GM23338 (cell line): ENCODE results near the gene ACKR1. TPM values are rescaled to one million over a fixed set of nuclear protein-coding genes. Genes with fewer than 3 reads are reported as not detected.

Experiments
- ATAC-seq: fragments of 200-7000 bp; cut with Tn5 transposase; 3 replicates; pipeline ENCODE4 v1.9.1; 2020
- DNase-seq: peaks from one replicate; pipeline ENCODE4 v3.0.0-alpha.2; 2015; ENCODE audit warnings: low spot score
- H2AFZ ChIP-seq: fragments of 200-600 bp; sonication (generic); 2 replicates; pipeline ENCODE4 v1.8.0; 2016; ENCODE audit warnings: antibody characterized with exemption, mild to moderate bottlenecking, moderate library complexity
- H3F3A ChIP-seq: fragments of 200-600 bp; sonication (generic); replicated peaks from 2 replicates; pipeline ENCODE4 v1.8.0; 2017; ENCODE audit warnings: antibody characterized with exemption, mixed run types, low read depth
- H3K27ac ChIP-seq: fragments of 200-600 bp; sonication (generic); 2 replicates; pipeline ENCODE4 v1.6.1; 2016; ENCODE audit warnings: low read depth
- H3K27me3 ChIP-seq: fragments of 200-600 bp; sonication (generic); 2 replicates; pipeline ENCODE4 v1.8.0; 2016; ENCODE audit warnings: mild to moderate bottlenecking, mixed run types, moderate library complexity; ENCODE audit not compliant: insufficient read depth
- H3K36me3 ChIP-seq: fragments of 200-600 bp; sonication (generic); 2 replicates; pipeline ENCODE4 v1.8.0; 2016; ENCODE audit warnings: mild to moderate bottlenecking; ENCODE audit not compliant: insufficient read depth
- H3K4me1 ChIP-seq: fragments of 200-600 bp; sonication (generic); 2 replicates; pipeline ENCODE4 v1.8.0; 2016; ENCODE audit warnings: mild to moderate bottlenecking, moderate library complexity; ENCODE audit not compliant: insufficient read depth
- H3K4me2 ChIP-seq: fragments of 200-600 bp; sonication (generic); 2 replicates; pipeline ENCODE4 v1.7.1; 2017; ENCODE audit warnings: mixed run types
- H3K4me3 ChIP-seq: fragments of 200-600 bp; sonication (generic); 2 replicates; pipeline ENCODE4 v1.6.1; 2016; ENCODE audit warnings: mixed run types
- H3K79me2 ChIP-seq: fragments of 200-600 bp; sonication (generic); replicated peaks from 2 replicates; pipeline ENCODE4 v1.8.0; 2017; ENCODE audit warnings: mild to moderate bottlenecking; ENCODE audit not compliant: insufficient read depth
- H3K9me2 ChIP-seq: fragments of 200-600 bp; sonication (generic); 2 replicates; pipeline ENCODE4 v1.8.0; 2017; ENCODE audit not compliant: insufficient read depth
- H4K20me1 ChIP-seq: fragments of 200-600 bp; sonication (generic); replicated peaks from 2 replicates; pipeline ENCODE4 v1.8.0; 2017; ENCODE audit warnings: mild to moderate bottlenecking; ENCODE audit not compliant: insufficient read depth
- H3K27ac Mint-ChIP-seq: 2 replicates; pipeline ENCODE4 v1.8.0; 2020; ENCODE audit warnings: inconsistent platforms, mild to moderate bottlenecking, moderate library complexity, mixed read lengths
- H3K27me3 Mint-ChIP-seq: 3 replicates; pipeline ENCODE4 v1.8.0; 2022; ENCODE audit warnings: low read depth, mild to moderate bottlenecking, moderate library complexity, mixed read lengths, inconsistent platforms; ENCODE audit not compliant: insufficient read depth, poor library complexity
- H3K36me3 Mint-ChIP-seq: 3 replicates; pipeline ENCODE4 v1.8.0; 2021; ENCODE audit warnings: low read depth, mild to moderate bottlenecking, inconsistent platforms, moderate library complexity, mixed read lengths
- H3K4me1 Mint-ChIP-seq: 3 replicates; pipeline ENCODE4 v1.8.0; 2020; ENCODE audit warnings: mild to moderate bottlenecking, inconsistent platforms, mixed read lengths
- H3K4me3 Mint-ChIP-seq: 3 replicates; pipeline ENCODE4 v1.8.0; 2021; ENCODE audit warnings: moderate library complexity, mild to moderate bottlenecking, inconsistent platforms, mixed read lengths
- H3K9me3 Mint-ChIP-seq: 3 replicates; pipeline ENCODE4 v1.8.0; 2020; ENCODE audit warnings: moderate library complexity, mild to moderate bottlenecking, inconsistent platforms, mixed read lengths
- CREB1 ChIP-seq: fragments of 250-450 bp; sonication (Bioruptor Pico); IDR thresholded peaks from 2 replicates; pipeline ENCODE4 v1.5.0; 2020; ENCODE audit warnings: low read depth, mild to moderate bottlenecking, moderate library complexity
- ETS1 ChIP-seq: IDR thresholded peaks from 2 replicates; pipeline ENCODE4 v1.6.1; 2016; ENCODE audit warnings: antibody characterized with exemption
- EZH2 ChIP-seq: fragments of 200-600 bp; sonication (generic); IDR thresholded peaks from one replicate; pipeline ENCODE4 v1.8.0; 2017; ENCODE audit warnings: antibody characterized with exemption, mild to moderate bottlenecking, low read depth; ENCODE audit not compliant: unreplicated experiment
- EZH2phosphoT487 ChIP-seq: fragments of 200-600 bp; sonication (generic); IDR thresholded peaks from one replicate; pipeline ENCODE4 v1.8.1; 2018; ENCODE audit warnings: antibody characterized with exemption; ENCODE audit not compliant: unreplicated experiment
- JUNB ChIP-seq: IDR thresholded peaks from one replicate; pipeline ENCODE4 v1.6.1; 2016; ENCODE audit warnings: antibody characterized with exemption; ENCODE audit not compliant: unreplicated experiment
- NANOG ChIP-seq: IDR thresholded peaks from 2 replicates; pipeline ENCODE4 v1.6.1; 2016; ENCODE audit warnings: antibody characterized with exemption, borderline replicate concordance
- POLR2AphosphoS5 ChIP-seq: IDR thresholded peaks from 2 replicates; pipeline ENCODE4 v1.6.1; 2016; ENCODE audit warnings: antibody characterized with exemption, low read depth
- REST ChIP-seq: IDR thresholded peaks from one replicate; pipeline ENCODE4 v1.6.1; 2018; ENCODE audit warnings: antibody characterized with exemption; ENCODE audit not compliant: unreplicated experiment
- STAT1 ChIP-seq: IDR thresholded peaks from one replicate; pipeline ENCODE4 v1.6.1; 2016; ENCODE audit warnings: antibody characterized with exemption; ENCODE audit not compliant: unreplicated experiment
- ZNF114 ChIP-seq: fragments of 250-450 bp; sonication (Bioruptor Pico); IDR thresholded peaks from 2 replicates; pipeline ENCODE4 v1.5.0; 2020; ENCODE audit warnings: mild to moderate bottlenecking, moderate library complexity
- ZNF331 ChIP-seq: fragments of 250-450 bp; sonication (Bioruptor Pico); IDR thresholded peaks from 2 replicates; pipeline ENCODE4 v1.5.0; 2020; ENCODE audit warnings: low read depth, mild to moderate bottlenecking, moderate library complexity
- polyA plus RNA-seq: library from polyadenylated mRNA; unstranded; fragments of >200 nt; fragmentation: Nextera tagmentation; extraction: Ambion mirVana; gene quantifications from 2 replicates; pipeline ENCODE4 v1.2.1, GENCODE V29; 2016
- total RNA-seq: library from RNA; depleted of rRNA; stranded (reverse); fragments of >200 nt; shearing (Covaris generic); gene quantifications from 2 replicates; pipeline ENCODE4 v1.2.3, GENCODE V29; 2014
- TF ChIP-seq, protein P1 (sequence below): fragments of 250-450 bp; sonication (Bioruptor Pico); IDR thresholded peaks from 2 replicates; pipeline ENCODE4 v1.5.0; 2020; ENCODE audit warnings: mild to moderate bottlenecking, moderate library complexity
- TF ChIP-seq, protein P2 (sequence below), 2 experiments: fragments of 200-600 bp in 1 of 2; sonication (generic) in 1 of 2; conservative IDR thresholded peaks; 2 replicates each; pipeline versions ENCODE4 v1.5.1 to v1.6.1; 2016 to 2017; ENCODE audit warnings: antibody characterized with exemption in 2 of 2, low read depth in 2 of 2, mild to moderate bottlenecking in 2 of 2, moderate library complexity in 1 of 2

ACKR1 gene
- total and polyA plus RNA-seq, 2 experiments from 2014 or later = 0.29 TPM; not detected in 1

DNA sequence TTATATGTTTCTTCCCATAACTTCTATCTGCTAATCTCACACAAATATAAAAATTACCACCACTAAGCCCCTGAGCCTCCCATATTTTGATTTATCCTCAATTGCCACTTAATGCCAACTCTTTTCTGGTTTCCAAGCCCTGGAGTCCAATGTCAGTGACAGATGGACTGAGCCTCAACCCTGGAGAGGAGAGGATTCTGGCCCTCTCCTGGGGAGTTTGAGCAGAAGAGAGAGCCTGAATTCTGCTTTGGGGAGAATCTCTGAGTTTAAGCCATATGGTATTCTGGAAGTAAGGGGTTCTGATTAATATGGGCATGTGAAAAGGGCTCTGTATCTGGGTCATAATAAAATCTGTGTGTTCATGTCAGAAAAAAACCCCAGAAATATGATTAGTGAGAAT lies 24.8 kb upstream of the ACKR1 start:
- DNase-seq = no peak
- no peaks in the 10 kb centered on the region for H3K4me1 ChIP-seq
- ATAC-seq = no peak

More for the DNA sequence above, 24.8 kb upstream of the ACKR1 start:
- Mint-ChIP-seq H3K9me3 (no peaks in the 10 kb centered on the region), H3K27ac (no peak overlapping the region), H3K4me1 (peaks cover 15% of the 10 kb centered on the region), H3K27me3 (no peaks in the 10 kb centered on the region), H3K4me3 (no peak overlapping the region), H3K36me3 (no peaks in the 10 kb centered on the region)
- Histone ChIP-seq H3K27ac (no peak overlapping the region), H3K4me3 (no peak overlapping the region), H3K79me2 (peaks cover 7% of the 10 kb centered on the region), H3K9me2 (no peaks in the 10 kb centered on the region), H3F3A (no peaks in the 10 kb centered on the region), H3K27me3 (no peaks in the 10 kb centered on the region), H2AFZ (no peak overlapping the region), H3K36me3 (no peaks in the 10 kb centered on the region), H3K4me2 (no peak overlapping the region), H4K20me1 (peaks cover 20% of the 10 kb centered on the region)
- TF ChIP-seq ETS1 (no peak), EZH2phosphoT487 (no peak), REST (no peak), JUNB (no peak), ZNF331 (CRISPR knock-in tag) (no peak), STAT1 (no peak), POLR2AphosphoS5 (no peak), EZH2 (no peak), ZNF114 (CRISPR knock-in tag) (no peak), NANOG (no peak), CREB1 (CRISPR knock-in tag) (no peak)
- TF ChIP-seq, protein P1, sequence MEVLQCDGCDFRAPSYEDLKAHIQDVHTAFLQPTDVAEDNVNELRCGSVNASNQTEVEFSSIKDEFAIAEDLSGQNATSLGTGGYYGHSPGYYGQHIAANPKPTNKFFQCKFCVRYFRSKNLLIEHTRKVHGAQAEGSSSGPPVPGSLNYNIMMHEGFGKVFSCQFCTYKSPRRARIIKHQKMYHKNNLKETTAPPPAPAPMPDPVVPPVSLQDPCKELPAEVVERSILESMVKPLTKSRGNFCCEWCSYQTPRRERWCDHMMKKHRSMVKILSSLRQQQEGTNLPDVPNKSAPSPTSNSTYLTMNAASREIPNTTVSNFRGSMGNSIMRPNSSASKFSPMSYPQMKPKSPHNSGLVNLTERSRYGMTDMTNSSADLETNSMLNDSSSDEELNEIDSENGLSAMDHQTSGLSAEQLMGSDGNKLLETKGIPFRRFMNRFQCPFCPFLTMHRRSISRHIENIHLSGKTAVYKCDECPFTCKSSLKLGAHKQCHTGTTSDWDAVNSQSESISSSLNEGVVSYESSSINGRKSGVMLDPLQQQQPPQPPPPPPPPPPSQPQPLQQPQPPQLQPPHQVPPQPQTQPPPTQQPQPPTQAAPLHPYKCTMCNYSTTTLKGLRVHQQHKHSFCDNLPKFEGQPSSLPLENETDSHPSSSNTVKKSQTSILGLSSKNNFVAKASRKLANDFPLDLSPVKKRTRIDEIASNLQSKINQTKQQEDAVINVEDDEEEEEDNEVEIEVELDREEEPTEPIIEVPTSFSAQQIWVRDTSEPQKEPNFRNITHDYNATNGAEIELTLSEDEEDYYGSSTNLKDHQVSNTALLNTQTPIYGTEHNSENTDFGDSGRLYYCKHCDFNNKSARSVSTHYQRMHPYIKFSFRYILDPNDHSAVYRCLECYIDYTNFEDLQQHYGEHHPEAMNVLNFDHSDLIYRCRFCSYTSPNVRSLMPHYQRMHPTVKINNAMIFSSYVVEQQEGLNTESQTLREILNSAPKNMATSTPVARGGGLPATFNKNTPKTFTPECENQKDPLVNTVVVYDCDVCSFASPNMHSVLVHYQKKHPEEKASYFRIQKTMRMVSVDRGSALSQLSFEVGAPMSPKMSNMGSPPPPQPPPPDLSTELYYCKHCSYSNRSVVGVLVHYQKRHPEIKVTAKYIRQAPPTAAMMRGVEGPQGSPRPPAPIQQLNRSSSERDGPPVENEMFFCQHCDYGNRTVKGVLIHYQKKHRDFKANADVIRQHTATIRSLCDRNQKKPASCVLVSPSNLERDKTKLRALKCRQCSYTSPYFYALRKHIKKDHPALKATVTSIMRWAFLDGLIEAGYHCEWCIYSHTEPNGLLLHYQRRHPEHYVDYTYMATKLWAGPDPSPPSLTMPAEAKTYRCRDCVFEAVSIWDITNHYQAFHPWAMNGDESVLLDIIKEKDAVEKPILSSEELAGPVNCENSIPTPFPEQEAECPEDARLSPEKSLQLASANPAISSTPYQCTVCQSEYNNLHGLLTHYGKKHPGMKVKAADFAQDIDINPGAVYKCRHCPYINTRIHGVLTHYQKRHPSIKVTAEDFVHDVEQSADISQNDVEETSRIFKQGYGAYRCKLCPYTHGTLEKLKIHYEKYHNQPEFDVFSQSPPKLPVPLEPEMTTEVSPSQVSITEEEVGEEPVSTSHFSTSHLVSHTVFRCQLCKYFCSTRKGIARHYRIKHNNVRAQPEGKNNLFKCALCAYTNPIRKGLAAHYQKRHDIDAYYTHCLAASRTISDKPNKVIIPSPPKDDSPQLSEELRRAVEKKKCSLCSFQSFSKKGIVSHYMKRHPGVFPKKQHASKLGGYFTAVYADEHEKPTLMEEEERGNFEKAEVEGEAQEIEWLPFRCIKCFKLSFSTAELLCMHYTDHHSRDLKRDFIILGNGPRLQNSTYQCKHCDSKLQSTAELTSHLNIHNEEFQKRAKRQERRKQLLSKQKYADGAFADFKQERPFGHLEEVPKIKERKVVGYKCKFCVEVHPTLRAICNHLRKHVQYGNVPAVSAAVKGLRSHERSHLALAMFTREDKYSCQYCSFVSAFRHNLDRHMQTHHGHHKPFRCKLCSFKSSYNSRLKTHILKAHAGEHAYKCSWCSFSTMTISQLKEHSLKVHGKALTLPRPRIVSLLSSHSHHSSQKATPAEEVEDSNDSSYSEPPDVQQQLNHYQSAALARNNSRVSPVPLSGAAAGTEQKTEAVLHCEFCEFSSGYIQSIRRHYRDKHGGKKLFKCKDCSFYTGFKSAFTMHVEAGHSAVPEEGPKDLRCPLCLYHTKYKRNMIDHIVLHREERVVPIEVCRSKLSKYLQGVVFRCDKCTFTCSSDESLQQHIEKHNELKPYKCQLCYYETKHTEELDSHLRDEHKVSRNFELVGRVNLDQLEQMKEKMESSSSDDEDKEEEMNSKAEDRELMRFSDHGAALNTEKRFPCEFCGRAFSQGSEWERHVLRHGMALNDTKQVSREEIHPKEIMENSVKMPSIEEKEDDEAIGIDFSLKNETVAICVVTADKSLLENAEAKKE = no peak
- TF ChIP-seq, protein P2, sequence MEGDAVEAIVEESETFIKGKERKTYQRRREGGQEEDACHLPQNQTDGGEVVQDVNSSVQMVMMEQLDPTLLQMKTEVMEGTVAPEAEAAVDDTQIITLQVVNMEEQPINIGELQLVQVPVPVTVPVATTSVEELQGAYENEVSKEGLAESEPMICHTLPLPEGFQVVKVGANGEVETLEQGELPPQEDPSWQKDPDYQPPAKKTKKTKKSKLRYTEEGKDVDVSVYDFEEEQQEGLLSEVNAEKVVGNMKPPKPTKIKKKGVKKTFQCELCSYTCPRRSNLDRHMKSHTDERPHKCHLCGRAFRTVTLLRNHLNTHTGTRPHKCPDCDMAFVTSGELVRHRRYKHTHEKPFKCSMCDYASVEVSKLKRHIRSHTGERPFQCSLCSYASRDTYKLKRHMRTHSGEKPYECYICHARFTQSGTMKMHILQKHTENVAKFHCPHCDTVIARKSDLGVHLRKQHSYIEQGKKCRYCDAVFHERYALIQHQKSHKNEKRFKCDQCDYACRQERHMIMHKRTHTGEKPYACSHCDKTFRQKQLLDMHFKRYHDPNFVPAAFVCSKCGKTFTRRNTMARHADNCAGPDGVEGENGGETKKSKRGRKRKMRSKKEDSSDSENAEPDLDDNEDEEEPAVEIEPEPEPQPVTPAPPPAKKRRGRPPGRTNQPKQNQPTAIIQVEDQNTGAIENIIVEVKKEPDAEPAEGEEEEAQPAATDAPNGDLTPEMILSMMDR (conservative IDR thresholded peaks at IDR 0.05; ENCODE audit: low read depth in 2 of 2) = no peak
